ENCODE results near the gene THOC7.

The THOC7 gene

GRCh38 chr3:63877737-63878393 lies 14.3 kb upstream of the THOC7 start:
- DNase-seq: no peak

- no peak for DNase-seq
Observed at GRCh38 chr3:63876260-63876659, 12.7 kb upstream of the THOC7 start.

GRCh38 chr3:63875510-63875909 lies 11.9 kb upstream of the THOC7 start:
- no peak for DNase-seq

GRCh38 chr3:63874769-63875168 lies 11.2 kb upstream of the THOC7 start:
- DNase-seq: no peak

GRCh38 chr3:63872135-63872924 lies 8.7 kb upstream of the THOC7 start:
- DNase-seq: no peak

GRCh38 chr3:63870615-63871005 lies 7.0 kb upstream of the THOC7 start:
- DNase-seq: no peak

- DNase-seq: no peak
Observed at GRCh38 chr3:63869940-63870614, 6.5 kb upstream of the THOC7 start.

- no peak for DNase-seq
Observed at GRCh38 chr3:63867225-63867624, 3.6 kb upstream of the THOC7 start.

GRCh38 chr3:63864965-63865327 lies 1.3 kb upstream of the THOC7 start:
- DNase-seq: no peak

- DNase-seq: peak; percentile 36
Observed at GRCh38 chr3:63864008-63864964, 681 bp upstream of the THOC7 start.

- DNase-seq: peak; percentile 15
Observed at GRCh38 chr3:63862804-63863149, 828 bp downstream of the THOC7 start.

- DNase-seq: no peak
Observed at GRCh38 chr3:63861306-63861705, 2.3 kb downstream of the THOC7 start.

- no peak for DNase-seq
Observed at GRCh38 chr3:63860776-63861175, 2.8 kb downstream of the THOC7 start.

GRCh38 chr3:63857311-63857710 lies 6.3 kb downstream of the THOC7 start:
- DNase-seq: no peak

GRCh38 chr3:63855333-63855940 lies 8.2 kb downstream of the THOC7 start:
- DNase-seq: no peak

GRCh38 chr3:63853106-63853505 lies 10.5 kb downstream of the THOC7 start:
- DNase-seq: no peak

GRCh38 chr3:63851287-63851686 lies 12.3 kb downstream of the THOC7 start:
- no peak for DNase-seq

- no peak for DNase-seq
Observed at GRCh38 chr3:63849175-63849574, 14.4 kb downstream of the THOC7 start.

- no peak for DNase-seq
Observed at GRCh38 chr3:63847718-63848450, 15.7 kb downstream of the THOC7 start.

- no peak for DNase-seq
Observed at GRCh38 chr3:63845215-63845614, 18.4 kb downstream of the THOC7 start.

- DNase-seq: no peak
Observed at GRCh38 chr3:63842127-63842526, 21.5 kb downstream of the THOC7 start.

- no peak for DNase-seq
Observed at GRCh38 chr3:63841704-63842103, 21.9 kb downstream of the THOC7 start.
